GM13976 (cell line): ENCODE data around the gene SCN1B.
"Not testable (repeated sequence)": the region's sequence is repeated elsewhere in the genome, so short reads cannot be mapped to it uniquely, and the experiment has no call there.

Experiments
- DNase-seq: peaks from one replicate; pipeline ENCODE4 v3.0.0; 2012; ENCODE audit warnings: low spot score
- in situ Hi-C: fragments of 300-500 bp; cut with MboI; formaldehyde crosslinking; loops from one replicate; pipeline ENCODE4 v1.12.0; 2022; ENCODE audit warnings: low sequenced_read_pairs, mixed read lengths, inconsistent platforms; ENCODE audit not compliant: unreplicated experiment
- TF ChIP-seq, protein P1 (sequence below): IDR thresholded peaks from 2 replicates; pipeline ENCODE4 v1.5.1; 2012; ENCODE audit warnings: borderline replicate concordance, mild to moderate bottlenecking; ENCODE audit not compliant: insufficient read depth; ENCODE audit errors: extremely low read depth, missing control alignments, control extremely low read depth

Gene SCN1B

DNA sequence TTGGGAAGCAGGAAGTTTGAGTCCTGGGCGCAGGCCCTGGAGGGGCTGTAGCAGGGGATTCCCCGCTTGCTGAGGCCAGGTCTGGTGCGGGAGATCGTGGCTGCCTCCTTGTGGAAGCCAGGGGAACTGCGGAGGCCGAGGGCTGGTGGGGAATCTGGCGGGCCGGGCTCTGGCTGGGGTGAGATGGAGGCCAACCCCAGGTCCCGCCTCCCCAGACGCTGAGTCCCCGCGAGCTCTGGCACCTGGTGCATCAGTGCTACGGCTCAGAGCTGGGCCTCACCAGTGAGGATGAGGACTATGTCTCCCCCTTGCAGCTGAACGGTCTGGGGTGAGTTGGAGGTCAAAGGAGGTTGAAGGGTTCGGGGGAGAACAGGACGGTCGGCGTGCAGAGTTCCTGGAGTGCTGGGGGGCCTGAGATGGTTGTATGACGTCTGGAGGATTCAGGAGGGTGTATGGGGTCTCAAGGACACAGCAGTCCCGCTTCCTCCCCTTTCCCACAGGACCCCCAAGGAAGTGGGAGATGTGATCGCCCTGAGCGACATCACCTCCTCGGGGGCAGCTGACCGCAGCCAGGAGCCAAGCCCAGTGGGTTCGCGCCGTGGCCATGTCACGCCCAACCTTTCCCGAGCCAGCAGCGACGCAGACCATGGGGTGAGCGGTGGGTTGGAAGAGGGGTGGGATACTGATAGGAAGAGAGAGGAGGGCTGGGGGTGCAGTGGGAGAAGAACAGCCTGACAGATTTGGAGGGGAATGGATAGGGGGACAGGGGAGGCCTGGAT is 17.0 kb upstream of the SCN1B start:
- TF ChIP-seq, protein P1, sequence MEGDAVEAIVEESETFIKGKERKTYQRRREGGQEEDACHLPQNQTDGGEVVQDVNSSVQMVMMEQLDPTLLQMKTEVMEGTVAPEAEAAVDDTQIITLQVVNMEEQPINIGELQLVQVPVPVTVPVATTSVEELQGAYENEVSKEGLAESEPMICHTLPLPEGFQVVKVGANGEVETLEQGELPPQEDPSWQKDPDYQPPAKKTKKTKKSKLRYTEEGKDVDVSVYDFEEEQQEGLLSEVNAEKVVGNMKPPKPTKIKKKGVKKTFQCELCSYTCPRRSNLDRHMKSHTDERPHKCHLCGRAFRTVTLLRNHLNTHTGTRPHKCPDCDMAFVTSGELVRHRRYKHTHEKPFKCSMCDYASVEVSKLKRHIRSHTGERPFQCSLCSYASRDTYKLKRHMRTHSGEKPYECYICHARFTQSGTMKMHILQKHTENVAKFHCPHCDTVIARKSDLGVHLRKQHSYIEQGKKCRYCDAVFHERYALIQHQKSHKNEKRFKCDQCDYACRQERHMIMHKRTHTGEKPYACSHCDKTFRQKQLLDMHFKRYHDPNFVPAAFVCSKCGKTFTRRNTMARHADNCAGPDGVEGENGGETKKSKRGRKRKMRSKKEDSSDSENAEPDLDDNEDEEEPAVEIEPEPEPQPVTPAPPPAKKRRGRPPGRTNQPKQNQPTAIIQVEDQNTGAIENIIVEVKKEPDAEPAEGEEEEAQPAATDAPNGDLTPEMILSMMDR = peak; percentile 83
- in situ Hi-C loops = no loop called here
- DNase-seq = peak; percentile 92

- no peak for DNase-seq
- TF ChIP-seq, protein P1 = no peak
- in situ Hi-C loops = no loop called here
These were observed 16.2 kb upstream of the SCN1B start for GRCh38 chr19:35013820-35014754.

- DNase-seq, in situ Hi-C loops: not testable (repeated sequence)
These were observed 15.5 kb upstream of the SCN1B start for GRCh38 chr19:35014774-35015173.

DNA sequence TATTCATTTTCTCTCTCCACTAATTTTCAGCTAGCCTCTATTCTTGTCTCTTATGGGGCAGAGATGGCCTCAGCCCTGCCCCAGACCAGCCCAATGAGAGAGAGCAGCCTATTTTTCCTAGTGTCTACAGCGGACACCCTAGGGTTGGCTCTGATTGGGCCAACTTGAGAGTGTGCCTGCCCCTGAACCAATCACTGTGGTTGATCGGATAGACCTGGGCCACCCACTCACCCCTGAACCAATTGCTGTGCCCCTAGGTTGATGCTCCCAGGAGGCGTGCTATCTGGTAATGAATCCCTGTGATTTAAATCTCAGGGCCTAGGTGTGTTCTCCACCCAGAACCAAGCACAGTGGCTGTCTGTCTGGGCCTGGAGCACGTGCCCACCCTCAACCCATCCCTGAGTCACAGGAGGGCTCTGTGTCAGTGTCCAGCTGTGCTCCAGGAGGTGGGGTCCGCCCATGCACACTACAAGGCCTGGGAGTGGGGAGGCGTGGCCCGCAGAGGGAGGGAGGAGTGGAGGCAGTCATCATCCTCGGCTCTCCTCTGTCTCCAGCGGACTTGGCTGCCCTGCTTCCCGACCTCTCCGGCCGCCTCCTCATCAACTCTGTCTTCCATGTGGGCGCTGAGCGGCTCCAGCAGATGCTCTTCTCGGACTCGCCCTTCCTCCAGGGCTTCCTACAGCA is 14.9 kb upstream of the SCN1B start:
- in situ Hi-C loops = no loop called here
- TF ChIP-seq, protein P1 = no peak
- no peak for DNase-seq

DNA sequence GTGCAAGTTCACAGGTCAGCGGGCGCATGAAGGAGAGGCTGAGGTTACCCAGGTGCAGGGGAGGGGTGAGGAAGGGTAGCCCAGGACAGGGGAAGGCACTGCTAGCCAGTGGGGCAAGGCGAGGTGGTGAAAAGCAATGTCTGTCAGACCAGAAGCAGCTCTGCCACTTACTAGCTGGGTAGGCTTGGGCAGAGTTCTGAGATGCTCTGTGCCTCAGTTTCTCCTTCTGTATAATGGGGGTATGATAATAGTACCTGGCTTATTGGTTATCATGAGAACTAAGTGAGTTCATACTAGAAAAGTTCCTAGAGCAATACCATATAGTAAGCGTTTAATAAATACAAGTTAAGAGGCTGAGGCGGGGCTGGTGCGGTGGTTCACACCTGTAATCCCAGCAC is 14.3 kb upstream of the SCN1B start:
- TF ChIP-seq, protein P1 = no peak
- no peak for DNase-seq
- in situ Hi-C loops = no loop called here

DNA sequence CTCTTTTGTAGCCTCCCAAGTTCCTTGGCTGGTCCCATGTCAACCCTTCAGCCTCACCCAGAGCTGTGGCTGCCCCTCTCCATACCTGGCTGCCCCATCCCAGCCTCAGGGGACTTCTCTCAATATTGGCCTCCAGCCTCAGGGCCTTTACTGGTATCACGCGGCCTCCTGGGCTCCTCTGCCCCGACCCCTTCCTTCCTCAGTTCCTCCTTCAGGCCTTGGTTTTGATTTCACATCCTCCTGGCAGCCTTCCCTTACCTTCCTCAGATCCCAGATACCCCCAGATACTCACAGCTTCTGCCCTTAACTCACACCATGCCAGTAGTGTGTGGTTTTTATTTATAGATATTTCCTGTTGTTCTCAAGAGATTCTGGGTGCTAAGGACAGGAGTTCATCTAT is 12.8 kb upstream of the SCN1B start:
- no peak for DNase-seq
- TF ChIP-seq, protein P1 = no peak
- in situ Hi-C loops = no loop called here
